ENCODE data around the gene SWT1. TPM values are rescaled to one million over a fixed set of nuclear protein-coding genes. Genes with fewer than 3 reads are reported as not detected.

Gene SWT1
- total RNA-seq, 1 experiment from 2014 or later, result 2.1 TPM

- Histone ChIP-seq H3K4me1 (ENCODE audit: control insufficient read depth, insufficient read depth, low read length) (no peaks in the 10 kb centered on the region), H3K36me3 (ENCODE audit: control insufficient read depth, insufficient read depth, low read length) (no peaks in the 10 kb centered on the region), H3K4me3 (ENCODE audit: low read depth in 2 of 2, low read length in 2 of 2) (no peak overlapping the region), H3K27ac (ENCODE audit: low read length) (no peak overlapping the region), H3K27me3 (ENCODE audit: control insufficient read depth, insufficient read depth, low read length) (no peaks in the 10 kb centered on the region), H3K9me3 (ENCODE audit: control insufficient read depth, insufficient read depth, low read depth, low read length) (no peaks in the 10 kb centered on the region)
- ChIA-PET CTCF (no interaction called here), POLR2A (no interaction called here)
- ATAC-seq (no peak), DNase-seq (ENCODE audit: low read depth, low spot score) (no peak)
- in situ Hi-C loops (cut with HindIII; ENCODE audit: low pct_unique_long_range_greater_than_20kb, low sequenced_read_pairs), result no loop called here
- BruUV-seq (replicated peaks), result no TSS peak
- intact Hi-C loops (cut with micrococcal nuclease; ENCODE audit: unreplicated experiment), result no loop called here
- TF ChIP-seq POLR2AphosphoS5 (IDR thresholded peaks at IDR 0.05; ENCODE audit: low read depth, low read length) (no peak), TCF7L2 (IDR thresholded peaks at IDR 0.05; ENCODE audit: low read depth, low read length) (no peak), SIN3A (IDR thresholded peaks at IDR 0.05; ENCODE audit: borderline replicate concordance, insufficient read depth, low read depth, low read length) (no peak)
- TF ChIP-seq, protein P1, sequence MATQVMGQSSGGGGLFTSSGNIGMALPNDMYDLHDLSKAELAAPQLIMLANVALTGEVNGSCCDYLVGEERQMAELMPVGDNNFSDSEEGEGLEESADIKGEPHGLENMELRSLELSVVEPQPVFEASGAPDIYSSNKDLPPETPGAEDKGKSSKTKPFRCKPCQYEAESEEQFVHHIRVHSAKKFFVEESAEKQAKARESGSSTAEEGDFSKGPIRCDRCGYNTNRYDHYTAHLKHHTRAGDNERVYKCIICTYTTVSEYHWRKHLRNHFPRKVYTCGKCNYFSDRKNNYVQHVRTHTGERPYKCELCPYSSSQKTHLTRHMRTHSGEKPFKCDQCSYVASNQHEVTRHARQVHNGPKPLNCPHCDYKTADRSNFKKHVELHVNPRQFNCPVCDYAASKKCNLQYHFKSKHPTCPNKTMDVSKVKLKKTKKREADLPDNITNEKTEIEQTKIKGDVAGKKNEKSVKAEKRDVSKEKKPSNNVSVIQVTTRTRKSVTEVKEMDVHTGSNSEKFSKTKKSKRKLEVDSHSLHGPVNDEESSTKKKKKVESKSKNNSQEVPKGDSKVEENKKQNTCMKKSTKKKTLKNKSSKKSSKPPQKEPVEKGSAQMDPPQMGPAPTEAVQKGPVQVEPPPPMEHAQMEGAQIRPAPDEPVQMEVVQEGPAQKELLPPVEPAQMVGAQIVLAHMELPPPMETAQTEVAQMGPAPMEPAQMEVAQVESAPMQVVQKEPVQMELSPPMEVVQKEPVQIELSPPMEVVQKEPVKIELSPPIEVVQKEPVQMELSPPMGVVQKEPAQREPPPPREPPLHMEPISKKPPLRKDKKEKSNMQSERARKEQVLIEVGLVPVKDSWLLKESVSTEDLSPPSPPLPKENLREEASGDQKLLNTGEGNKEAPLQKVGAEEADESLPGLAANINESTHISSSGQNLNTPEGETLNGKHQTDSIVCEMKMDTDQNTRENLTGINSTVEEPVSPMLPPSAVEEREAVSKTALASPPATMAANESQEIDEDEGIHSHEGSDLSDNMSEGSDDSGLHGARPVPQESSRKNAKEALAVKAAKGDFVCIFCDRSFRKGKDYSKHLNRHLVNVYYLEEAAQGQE (IDR thresholded peaks at IDR 0.05; ENCODE audit: insufficient read depth in 1 of 2, low read depth in 2 of 2, low read length in 1 of 2), result no peak
- TF ChIP-seq, protein P2, sequence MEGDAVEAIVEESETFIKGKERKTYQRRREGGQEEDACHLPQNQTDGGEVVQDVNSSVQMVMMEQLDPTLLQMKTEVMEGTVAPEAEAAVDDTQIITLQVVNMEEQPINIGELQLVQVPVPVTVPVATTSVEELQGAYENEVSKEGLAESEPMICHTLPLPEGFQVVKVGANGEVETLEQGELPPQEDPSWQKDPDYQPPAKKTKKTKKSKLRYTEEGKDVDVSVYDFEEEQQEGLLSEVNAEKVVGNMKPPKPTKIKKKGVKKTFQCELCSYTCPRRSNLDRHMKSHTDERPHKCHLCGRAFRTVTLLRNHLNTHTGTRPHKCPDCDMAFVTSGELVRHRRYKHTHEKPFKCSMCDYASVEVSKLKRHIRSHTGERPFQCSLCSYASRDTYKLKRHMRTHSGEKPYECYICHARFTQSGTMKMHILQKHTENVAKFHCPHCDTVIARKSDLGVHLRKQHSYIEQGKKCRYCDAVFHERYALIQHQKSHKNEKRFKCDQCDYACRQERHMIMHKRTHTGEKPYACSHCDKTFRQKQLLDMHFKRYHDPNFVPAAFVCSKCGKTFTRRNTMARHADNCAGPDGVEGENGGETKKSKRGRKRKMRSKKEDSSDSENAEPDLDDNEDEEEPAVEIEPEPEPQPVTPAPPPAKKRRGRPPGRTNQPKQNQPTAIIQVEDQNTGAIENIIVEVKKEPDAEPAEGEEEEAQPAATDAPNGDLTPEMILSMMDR (IDR thresholded peaks at IDR 0.05), result no peak
These were observed 115.0 kb downstream of the SWT1 start for GRCh38 chr1:185271921-185272320.

GRCh38 chr1:185279571-185279970, 122.6 kb downstream of the SWT1 start:
- in situ Hi-C loops (cut with HindIII; ENCODE audit: low pct_unique_long_range_greater_than_20kb, low sequenced_read_pairs), result no loop called here

More at GRCh38 chr1:185279571-185279970, 122.6 kb downstream of the SWT1 start:
- Histone ChIP-seq H3K4me1 (ENCODE audit: control insufficient read depth, insufficient read depth, low read length) (no peaks in the 10 kb centered on the region), H3K27ac (ENCODE audit: low read length) (no peak overlapping the region), H3K27me3 (ENCODE audit: control insufficient read depth, insufficient read depth, low read length) (no peaks in the 10 kb centered on the region), H3K36me3 (ENCODE audit: control insufficient read depth, insufficient read depth, low read length) (no peaks in the 10 kb centered on the region), H3K4me3 (ENCODE audit: low read depth in 2 of 2, low read length in 2 of 2) (no peak overlapping the region), H3K9me3 (ENCODE audit: control insufficient read depth, insufficient read depth, low read depth, low read length) (no peaks in the 10 kb centered on the region)
- CTCF ChIA-PET, result no interaction called here
- POLR2A ChIA-PET, result no interaction called here
- DNase-seq (ENCODE audit: low read depth, low spot score) (no peak), ATAC-seq (no peak)
- TF ChIP-seq, protein P2 (IDR thresholded peaks at IDR 0.05), result no peak
- TF ChIP-seq TCF7L2 (IDR thresholded peaks at IDR 0.05; ENCODE audit: low read depth, low read length) (no peak), SIN3A (IDR thresholded peaks at IDR 0.05; ENCODE audit: borderline replicate concordance, insufficient read depth, low read depth, low read length) (no peak), POLR2AphosphoS5 (IDR thresholded peaks at IDR 0.05; ENCODE audit: low read depth, low read length) (no peak)
- TF ChIP-seq, protein P1 (IDR thresholded peaks at IDR 0.05; ENCODE audit: insufficient read depth in 1 of 2, low read depth in 2 of 2, low read length in 1 of 2), result no peak
- intact Hi-C loops (cut with micrococcal nuclease; ENCODE audit: unreplicated experiment), result no loop called here
- no TSS peak for BruUV-seq (replicated peaks)

Measured in Panc1 (cell line).